ENCODE results near the gene HS1BP3. TPM values are rescaled to one million over a fixed set of nuclear protein-coding genes. Genes with fewer than 3 reads are reported as not detected.

HS1BP3 gene
- total RNA-seq, 1 donor = 23.0 TPM

GRCh38 chr2:20621366-20622295 lies 29.3 kb downstream of the HS1BP3 start:
- no peak for DNase-seq (ENCODE audit: low read depth)

GRCh38 chr2:20620696-20621365 lies 30.1 kb downstream of the HS1BP3 start:
- TF ChIP-seq CTCF (IDR thresholded peaks at IDR 0.05; ENCODE audit: insufficient read depth, low read length) = no peak
- H3K4me3 ChIP-seq (ENCODE audit: low read depth, low read length) = no peak overlapping the region
- no peak for DNase-seq (ENCODE audit: low read depth)

More at GRCh38 chr2:20621366-20622295, 29.3 kb downstream of the HS1BP3 start:
- no peak overlapping the region for H3K4me3 ChIP-seq (ENCODE audit: low read depth, low read length)
- no peak for TF ChIP-seq CTCF (IDR thresholded peaks at IDR 0.05; ENCODE audit: insufficient read depth, low read length)

GRCh38 chr2:20620271-20620681 lies 30.6 kb downstream of the HS1BP3 start:
- no peak for DNase-seq (ENCODE audit: low read depth)
- no peak for TF ChIP-seq CTCF (IDR thresholded peaks at IDR 0.05; ENCODE audit: insufficient read depth, low read length)

GRCh38 chr2:20619624-20620024 lies 31.3 kb downstream of the HS1BP3 start:
- no peak for TF ChIP-seq CTCF (IDR thresholded peaks at IDR 0.05; ENCODE audit: insufficient read depth, low read length)
- DNase-seq (ENCODE audit: low read depth) = no peak
- H3K4me3 ChIP-seq (ENCODE audit: low read depth, low read length) = no peak overlapping the region

More at GRCh38 chr2:20620271-20620681, 30.6 kb downstream of the HS1BP3 start:
- H3K4me3 ChIP-seq (ENCODE audit: low read depth, low read length) = no peak overlapping the region

GRCh38 chr2:20618886-20619521 lies 31.9 kb downstream of the HS1BP3 start:
- DNase-seq (ENCODE audit: low read depth) = no peak
- TF ChIP-seq CTCF (IDR thresholded peaks at IDR 0.05; ENCODE audit: insufficient read depth, low read length) = no peak
- H3K4me3 ChIP-seq (ENCODE audit: low read depth, low read length) = no peak overlapping the region

GRCh38 chr2:20618468-20618885 lies 32.4 kb downstream of the HS1BP3 start:
- peak; percentile 66 for DNase-seq (ENCODE audit: low read depth)
- TF ChIP-seq CTCF (IDR thresholded peaks at IDR 0.05; ENCODE audit: insufficient read depth, low read length) = no peak
- H3K4me3 ChIP-seq (ENCODE audit: low read depth, low read length) = no peak overlapping the region

Measured in fibroblast of the aortic adventitia (primary cell).